GM21526 (cell line): ENCODE results near the gene LOXHD1.

Experiments used
- ATAC-seq: cut with Tn5 transposase; IDR thresholded peaks from one replicate; pipeline ENCODE4 v1.9.1; 2021; ENCODE audit warnings: moderate library complexity; ENCODE audit not compliant: unreplicated experiment, low FRiP score

Gene LOXHD1

GRCh38 chr18:46555724-46556123, 101.3 kb downstream of the LOXHD1 start:
- no peak for ATAC-seq

- ATAC-seq: no peak
These were observed 101.8 kb downstream of the LOXHD1 start for GRCh38 chr18:46555213-46555612.

DNA sequence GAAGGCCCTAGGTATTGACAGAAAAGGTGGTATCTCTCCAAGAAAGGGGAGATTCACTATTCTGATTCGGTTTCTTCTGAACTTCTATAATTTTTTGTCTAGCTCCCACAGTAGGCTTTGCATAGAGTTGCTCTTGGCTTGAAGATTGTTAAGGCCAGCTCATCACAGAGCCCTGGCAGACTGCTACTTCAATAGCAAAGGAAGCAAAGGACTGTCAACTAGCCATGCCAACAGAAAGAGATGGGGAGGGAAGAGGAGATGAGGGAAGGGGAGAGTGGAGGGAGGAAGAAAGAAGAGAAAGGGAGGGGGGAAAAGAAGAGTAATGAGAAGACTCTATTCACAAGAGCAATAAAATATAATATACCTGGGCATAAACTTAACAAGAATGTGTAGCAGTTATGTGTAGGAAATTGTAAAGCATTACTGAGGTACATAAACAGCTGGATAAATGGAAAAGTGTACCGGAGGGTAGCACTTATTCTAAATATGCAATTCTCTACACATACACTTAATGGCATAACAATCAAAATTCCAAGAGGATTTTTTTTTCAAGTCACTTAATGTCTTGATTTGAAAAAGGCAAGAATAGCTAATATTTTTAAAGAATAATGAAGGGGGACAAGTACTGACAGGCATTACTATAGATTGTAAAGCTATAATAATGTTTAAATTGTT, 102.5 kb downstream of the LOXHD1 start:
- no peak for ATAC-seq

DNA sequence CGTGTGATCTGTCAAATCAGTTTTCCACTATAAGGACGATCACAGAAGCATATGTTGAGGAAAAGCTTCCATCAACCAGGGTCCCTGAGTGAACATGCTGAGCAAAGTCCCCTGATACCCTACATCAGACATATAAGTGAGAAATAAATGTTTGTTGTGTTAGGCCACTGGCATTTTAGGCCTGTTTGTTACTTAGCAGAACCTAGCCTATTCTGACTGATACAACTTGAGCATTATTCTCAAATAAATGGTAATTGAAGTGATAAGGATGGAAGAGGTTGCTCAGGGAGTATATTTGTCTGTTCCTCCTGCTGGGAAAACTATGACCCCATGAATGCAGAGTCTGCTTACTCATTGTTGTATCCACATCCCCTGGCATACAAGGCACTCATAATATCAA, 106.4 kb downstream of the LOXHD1 start:
- ATAC-seq: no peak

DNA sequence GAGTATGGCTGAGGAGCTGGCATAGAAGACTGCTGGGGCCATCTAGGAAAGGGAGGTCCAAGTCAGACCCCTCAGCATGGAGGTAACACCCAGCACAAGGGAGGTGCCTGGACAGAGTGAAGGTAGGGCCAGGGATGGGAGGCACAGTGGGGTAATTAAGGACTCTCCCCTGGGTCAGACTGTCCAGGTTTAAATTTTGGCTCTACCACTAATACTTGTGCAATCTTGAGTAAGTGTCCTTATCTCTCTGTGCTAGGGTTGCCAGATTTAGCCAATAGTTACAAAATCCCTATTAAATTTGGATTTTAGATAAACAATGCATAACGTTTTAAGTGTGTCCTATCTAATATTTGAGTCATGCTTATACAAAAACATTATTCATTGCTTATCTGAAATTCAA, 109.5 kb downstream of the LOXHD1 start:
- no peak for ATAC-seq

GRCh38 chr18:46546111-46546640, 110.8 kb downstream of the LOXHD1 start:
- no peak for ATAC-seq

DNA sequence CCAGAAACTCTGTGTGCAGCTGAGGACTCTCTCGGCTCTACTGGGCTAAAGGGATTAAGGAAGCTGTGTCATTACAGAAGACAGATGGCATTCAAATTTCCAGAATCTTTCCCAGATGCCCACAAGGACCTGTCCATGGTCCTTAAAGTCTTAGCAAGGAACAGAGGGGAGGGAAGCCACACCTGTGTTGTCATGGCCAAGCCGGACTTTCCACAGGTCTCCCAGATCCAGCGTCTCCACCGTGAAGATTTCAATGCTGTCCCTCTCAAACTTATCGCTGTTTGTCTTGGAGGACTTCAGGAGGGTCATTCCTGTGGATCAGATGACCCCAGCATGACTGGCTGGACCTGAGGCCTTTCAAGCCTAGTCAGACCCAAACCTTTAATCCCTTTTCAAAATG, 114.5 kb downstream of the LOXHD1 start:
- no peak for ATAC-seq

DNA sequence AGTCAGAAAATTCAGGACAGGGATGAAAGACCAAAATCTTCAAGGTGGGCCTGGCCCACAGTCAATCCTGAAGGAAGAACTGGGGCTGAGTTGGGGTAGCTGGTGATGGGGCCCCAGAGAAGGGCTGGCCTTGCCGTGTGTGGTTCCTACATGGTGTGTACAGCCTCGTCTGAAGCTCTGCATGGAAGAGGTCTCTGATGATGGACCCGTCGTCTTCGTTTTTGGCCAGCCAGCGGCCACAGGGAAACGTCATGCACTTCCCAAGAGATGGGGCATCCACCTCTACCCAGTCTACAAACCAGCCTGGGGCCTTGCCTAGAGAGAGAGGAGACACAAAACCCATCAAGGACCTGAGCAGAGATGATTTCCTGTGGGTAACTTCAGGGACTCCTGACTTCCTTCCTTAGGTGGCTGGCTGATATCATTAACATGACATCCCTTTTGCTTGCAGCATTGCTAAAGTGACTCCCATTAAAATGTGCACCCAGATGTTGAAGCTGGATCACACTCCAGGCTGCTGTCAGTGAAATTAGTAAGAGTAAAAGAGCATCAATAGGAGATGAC, 115.3 kb downstream of the LOXHD1 start:
- no peak for ATAC-seq

- no peak for ATAC-seq
These were observed 118.6 kb downstream of the LOXHD1 start for GRCh38 chr18:46538376-46538775.

GRCh38 chr18:46536215-46536874, 120.7 kb downstream of the LOXHD1 start:
- ATAC-seq: no peak

- ATAC-seq: no peak
These were observed 125.5 kb downstream of the LOXHD1 start for GRCh38 chr18:46531482-46531881.

DNA sequence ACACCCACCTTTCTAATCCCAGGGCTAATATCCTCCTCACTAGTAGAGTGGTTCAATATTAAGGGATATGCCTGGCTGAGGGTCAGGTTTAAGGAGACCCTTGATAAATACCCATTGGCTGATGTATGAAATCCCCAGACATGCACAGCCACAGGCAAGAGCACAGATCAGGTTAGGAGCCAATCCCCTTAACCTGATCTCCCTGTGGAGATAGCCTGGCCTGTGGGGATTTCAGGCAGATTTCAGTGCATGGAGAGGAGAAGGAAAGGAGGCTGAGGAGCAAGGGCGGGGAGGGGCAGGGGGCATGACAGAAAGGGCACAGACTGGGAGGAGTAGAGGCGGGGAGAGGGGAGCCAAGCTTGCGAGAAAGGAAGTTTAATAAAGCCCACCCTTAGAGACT, 129.0 kb downstream of the LOXHD1 start:
- no peak for ATAC-seq

GRCh38 chr18:46519870-46520269, 137.2 kb downstream of the LOXHD1 start:
- ATAC-seq: no peak

DNA sequence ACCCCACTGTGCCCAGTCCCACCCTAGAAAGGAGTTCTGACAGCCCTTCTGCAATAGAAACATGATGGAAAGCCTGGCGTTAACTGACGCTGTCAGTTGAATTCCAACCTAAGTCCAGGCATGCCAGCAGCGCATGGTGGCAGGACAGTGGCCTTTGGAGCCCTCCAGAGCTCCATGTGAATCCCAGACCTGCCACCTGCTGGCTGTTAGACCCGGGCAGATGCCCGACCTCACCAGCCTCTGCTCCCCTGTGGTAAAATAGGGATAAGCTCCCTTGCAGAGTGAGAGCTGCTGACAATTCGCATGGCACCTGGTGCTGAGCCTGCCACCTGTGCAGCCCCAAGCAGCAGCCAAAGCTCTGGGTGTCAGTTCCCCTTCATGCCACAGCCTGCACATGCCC, 138.6 kb downstream of the LOXHD1 start:
- no peak for ATAC-seq

DNA sequence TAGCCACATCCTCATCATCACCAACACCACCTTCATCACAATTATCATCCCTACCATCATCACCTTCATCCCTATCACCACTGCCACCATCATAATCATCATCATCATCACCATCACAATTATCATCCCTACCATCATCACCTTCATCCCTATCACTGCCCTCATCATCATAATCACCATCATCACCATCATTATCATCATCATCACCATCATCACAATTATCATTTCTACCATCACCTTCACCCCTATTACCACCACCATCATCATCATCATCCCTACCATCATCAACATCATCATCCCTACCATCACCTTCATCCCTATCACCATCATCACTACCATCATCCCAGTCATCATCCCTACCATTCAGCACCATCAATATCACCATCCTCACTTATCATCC, 140.5 kb downstream of the LOXHD1 start:
- no peak for ATAC-seq

DNA sequence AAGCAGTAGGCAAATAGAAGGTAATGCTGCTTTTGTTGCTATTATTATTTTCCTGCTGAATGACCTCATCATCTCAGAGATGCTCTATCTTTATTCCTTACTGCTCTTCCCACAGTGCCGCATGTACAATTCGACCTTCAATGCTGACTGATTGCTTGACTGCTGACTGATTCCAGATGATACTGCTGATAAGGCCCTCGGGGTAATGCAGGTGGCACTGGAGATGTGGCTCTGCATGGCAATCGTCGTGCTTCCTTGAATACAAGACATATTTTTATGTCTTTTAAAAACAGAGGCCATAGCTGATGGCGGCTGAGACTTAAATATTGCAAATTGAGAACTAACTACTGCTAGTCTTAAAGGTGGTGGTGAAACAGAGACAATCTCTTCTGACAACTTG, 146.6 kb downstream of the LOXHD1 start:
- no peak for ATAC-seq

- no peak for ATAC-seq
These were observed 147.5 kb downstream of the LOXHD1 start for GRCh38 chr18:46509530-46509929.

DNA sequence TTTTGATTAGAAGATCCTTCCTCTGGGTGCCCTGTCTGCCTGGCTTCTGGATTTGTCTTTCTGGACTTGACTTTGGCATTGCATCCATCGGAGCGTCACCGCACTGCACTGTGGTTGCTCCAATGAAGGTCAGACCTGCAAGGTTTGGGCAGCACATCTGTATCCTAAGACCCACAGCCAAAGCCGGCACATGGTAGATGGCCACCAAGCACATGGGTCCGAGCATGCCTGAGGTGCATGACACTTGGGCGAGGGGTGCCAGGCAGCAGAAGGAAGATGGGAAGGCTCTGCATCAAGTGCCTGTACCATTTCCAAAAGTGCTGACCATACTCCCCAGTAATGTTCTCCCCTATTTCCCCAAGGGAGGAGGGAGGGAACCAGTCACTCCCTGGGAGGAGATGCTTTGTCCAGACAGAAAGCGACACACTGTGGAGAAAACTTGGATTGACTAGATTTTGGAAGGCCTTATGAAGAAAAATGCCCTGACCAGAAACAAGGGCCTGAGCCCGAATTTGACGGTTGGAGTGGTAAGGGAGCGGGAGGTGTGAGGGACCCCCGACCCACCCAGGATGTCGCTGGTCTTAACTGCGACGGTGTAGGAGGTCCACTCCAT, 149.9 kb downstream of the LOXHD1 start:
- ATAC-seq: no peak

DNA sequence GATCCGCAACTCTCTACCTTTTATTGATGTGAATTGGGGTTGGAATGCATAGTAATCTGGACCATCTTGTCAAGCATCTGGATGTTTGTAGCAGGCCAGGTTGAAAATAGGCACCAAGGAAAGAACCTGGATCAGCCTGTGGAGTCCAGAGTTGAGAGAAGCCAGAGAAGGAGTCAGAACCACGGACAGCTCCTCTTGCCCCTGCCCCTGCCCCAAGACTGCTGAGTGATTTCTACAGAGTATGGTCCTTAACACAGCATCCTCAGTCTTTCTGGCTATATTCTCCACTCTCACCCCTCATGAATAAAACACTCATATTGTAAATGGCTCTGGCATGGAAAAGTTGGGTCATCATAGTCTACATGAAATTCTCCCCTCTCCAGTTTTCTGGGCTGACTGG, 154.6 kb downstream of the LOXHD1 start:
- ATAC-seq: no peak

GRCh38 chr18:46497129-46497528, 159.9 kb downstream of the LOXHD1 start:
- no peak for ATAC-seq

GRCh38 chr18:46488471-46489213, 168.4 kb downstream of the LOXHD1 start:
- ATAC-seq: no peak
